ENCODE data around the gene PON2. TPM values are rescaled to one million over a fixed set of nuclear protein-coding genes. Genes with fewer than 3 reads are reported as not detected.
A peak's percentile ranks its signal among the peaks of the same experiment; 100 is the strongest.
"Not testable (repeated sequence)": the region's sequence is repeated elsewhere in the genome, so short reads cannot be mapped to it uniquely, and the experiment has no call there.

The PON2 gene
- polyA plus RNA-seq, 2 donors, result 19.8 to 26.2 TPM

DNA sequence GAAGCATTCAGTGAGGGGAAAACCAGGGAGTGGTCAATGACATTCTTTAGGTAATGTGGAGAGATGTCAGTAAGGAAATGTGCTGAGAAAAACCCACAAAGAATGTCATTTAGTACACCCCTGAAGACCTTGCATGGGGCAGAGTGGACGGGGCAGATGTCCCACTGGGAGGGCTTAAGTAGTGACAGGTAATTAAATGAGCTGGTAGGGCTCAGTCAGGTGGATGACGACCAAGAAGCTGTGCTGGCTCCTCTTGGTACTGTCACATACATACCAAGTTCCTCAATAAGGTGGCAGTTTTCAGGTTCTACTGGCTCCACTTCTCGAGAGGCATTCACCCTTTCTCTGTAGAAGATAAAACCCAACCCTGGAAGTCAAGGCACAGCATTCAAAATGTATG is 40.5 kb downstream of the PON2 start:
- no peaks in the 10 kb centered on the region for H3K27me3 ChIP-seq (ENCODE audit: control insufficient read depth in 1 of 2, insufficient read depth in 2 of 2, low read length in 2 of 2)
- no peak overlapping the region for H3K4me3 ChIP-seq (ENCODE audit: low read depth in 1 of 2, low read length in 2 of 2)
- no peaks in the 10 kb centered on the region for H3K9me3 ChIP-seq (ENCODE audit: control insufficient read depth in 2 of 2, insufficient read depth in 1 of 2, low read depth in 1 of 2, low read length in 1 of 2)
- H3K4me1 ChIP-seq (ENCODE audit: control insufficient read depth in 2 of 2, insufficient read depth in 2 of 2, low read length in 1 of 2), result no peaks in the 10 kb centered on the region
- WGBS, 2 donors, result 91% methylated on average over 3 of the region's 3 CpGs
- H3K27ac ChIP-seq (ENCODE audit: low read depth in 2 of 2, low read length in 1 of 2), result no peak overlapping the region
- no peaks in the 10 kb centered on the region for H3K36me3 ChIP-seq (ENCODE audit: control insufficient read depth in 2 of 2, insufficient read depth in 2 of 2, low read length in 1 of 2)

DNA sequence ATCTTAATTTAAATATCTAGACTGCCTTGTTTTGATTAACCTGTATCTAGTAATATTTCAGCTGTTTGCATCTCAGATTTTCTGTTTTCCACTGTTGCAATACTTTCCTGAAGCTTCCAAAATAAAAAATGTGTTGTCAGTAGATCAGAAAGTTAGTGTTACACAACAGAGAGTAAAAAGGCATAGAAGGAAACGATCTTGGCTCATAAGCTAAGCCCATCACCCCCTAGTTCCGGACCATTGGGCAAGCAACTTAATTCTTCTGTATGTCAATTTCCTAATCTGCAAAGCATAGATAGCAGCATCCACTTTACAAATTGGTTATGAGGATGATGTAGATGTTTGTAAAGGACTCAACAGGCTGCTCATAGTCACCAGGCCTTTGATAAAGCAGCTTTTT is 43.1 kb downstream of the PON2 start:
- H3K36me3 ChIP-seq (ENCODE audit: control insufficient read depth in 2 of 2, insufficient read depth in 2 of 2, low read length in 1 of 2), result no peaks in the 10 kb centered on the region
- 68 to 69% methylated on average over 2 of the region's 2 CpGs for WGBS, 2 donors
- no peak overlapping the region for H3K4me3 ChIP-seq (ENCODE audit: low read depth in 1 of 2, low read length in 2 of 2)
- H3K27me3 ChIP-seq (ENCODE audit: control insufficient read depth in 1 of 2, insufficient read depth in 2 of 2, low read length in 2 of 2), result no peaks in the 10 kb centered on the region
- H3K9me3 ChIP-seq (ENCODE audit: control insufficient read depth in 2 of 2, insufficient read depth in 1 of 2, low read depth in 1 of 2, low read length in 1 of 2), result no peaks in the 10 kb centered on the region
- no peak overlapping the region for H3K27ac ChIP-seq (ENCODE audit: low read depth in 2 of 2, low read length in 1 of 2)
- no peaks in the 10 kb centered on the region for H3K4me1 ChIP-seq (ENCODE audit: control insufficient read depth in 2 of 2, insufficient read depth in 2 of 2, low read length in 1 of 2)

DNA sequence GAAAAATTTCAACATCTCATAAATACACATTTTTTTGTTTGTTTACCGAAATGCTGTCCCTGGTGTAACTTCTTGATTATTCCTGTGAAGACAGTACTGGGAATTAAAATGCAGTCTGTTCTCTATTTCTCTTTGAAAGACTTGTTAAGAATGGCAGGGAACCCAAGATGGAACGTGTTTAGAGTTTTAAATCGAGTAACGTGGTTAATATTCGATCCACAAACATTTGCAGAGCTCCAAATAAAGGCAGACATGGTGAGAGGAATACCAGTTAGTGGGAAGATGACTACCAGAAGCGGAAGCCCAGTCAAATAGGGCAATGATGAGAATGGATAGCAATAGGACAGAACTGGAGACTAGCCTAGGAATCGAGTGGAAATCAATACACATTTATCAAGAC is 45.3 kb downstream of the PON2 start:
- Histone ChIP-seq H3K27ac (ENCODE audit: low read depth in 2 of 2, low read length in 1 of 2) (no peak overlapping the region), H3K36me3 (ENCODE audit: control insufficient read depth in 2 of 2, insufficient read depth in 2 of 2, low read length in 1 of 2) (no peaks in the 10 kb centered on the region), H3K27me3 (ENCODE audit: control insufficient read depth in 1 of 2, insufficient read depth in 2 of 2, low read length in 2 of 2) (no peaks in the 10 kb centered on the region), H3K9me3 (ENCODE audit: control insufficient read depth in 2 of 2, insufficient read depth in 1 of 2, low read depth in 1 of 2, low read length in 1 of 2) (no peaks in the 10 kb centered on the region), H3K4me3 (ENCODE audit: low read depth in 1 of 2, low read length in 2 of 2) (no peak overlapping the region), H3K4me1 (ENCODE audit: control insufficient read depth in 2 of 2, insufficient read depth in 2 of 2, low read length in 1 of 2) (no peaks in the 10 kb centered on the region)
- 85 to 89% methylated on average over 7 of the region's 7 CpGs for WGBS, 2 donors

DNA sequence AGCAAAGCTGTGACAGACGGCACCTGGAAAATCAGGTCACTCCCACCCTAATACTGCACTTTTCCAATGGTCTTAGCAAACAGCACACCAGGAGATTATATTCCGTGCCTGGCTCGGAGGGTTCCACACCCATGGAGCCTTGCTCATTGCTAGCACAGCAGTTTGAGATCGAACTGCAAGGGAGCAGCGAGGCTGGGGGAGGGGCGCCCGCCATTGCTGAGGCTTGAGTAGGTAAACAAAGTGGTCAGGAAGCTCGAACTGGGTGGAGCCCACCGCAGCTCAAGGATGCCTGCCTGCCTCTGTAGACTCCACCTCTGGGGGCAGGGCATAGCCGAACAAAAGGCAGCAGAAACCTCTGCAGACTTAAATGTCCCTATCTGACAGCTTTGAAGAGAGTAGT is 55.4 kb downstream of the PON2 start:
- not testable (repeated sequence) for H3K4me1 ChIP-seq (ENCODE audit: control insufficient read depth in 2 of 2, insufficient read depth in 2 of 2, low read length in 1 of 2); H3K27ac ChIP-seq (ENCODE audit: low read depth in 2 of 2, low read length in 1 of 2); H3K9me3 ChIP-seq (ENCODE audit: control insufficient read depth in 2 of 2, insufficient read depth in 1 of 2, low read depth in 1 of 2, low read length in 1 of 2); H3K27me3 ChIP-seq (ENCODE audit: control insufficient read depth in 1 of 2, insufficient read depth in 2 of 2, low read length in 2 of 2); H3K4me3 ChIP-seq (ENCODE audit: low read depth in 1 of 2, low read length in 2 of 2); H3K36me3 ChIP-seq (ENCODE audit: control insufficient read depth in 2 of 2, insufficient read depth in 2 of 2, low read length in 1 of 2)
- 91 to 97% methylated on average over 9 to 10 of the region's 10 CpGs for WGBS, 2 donors

DNA sequence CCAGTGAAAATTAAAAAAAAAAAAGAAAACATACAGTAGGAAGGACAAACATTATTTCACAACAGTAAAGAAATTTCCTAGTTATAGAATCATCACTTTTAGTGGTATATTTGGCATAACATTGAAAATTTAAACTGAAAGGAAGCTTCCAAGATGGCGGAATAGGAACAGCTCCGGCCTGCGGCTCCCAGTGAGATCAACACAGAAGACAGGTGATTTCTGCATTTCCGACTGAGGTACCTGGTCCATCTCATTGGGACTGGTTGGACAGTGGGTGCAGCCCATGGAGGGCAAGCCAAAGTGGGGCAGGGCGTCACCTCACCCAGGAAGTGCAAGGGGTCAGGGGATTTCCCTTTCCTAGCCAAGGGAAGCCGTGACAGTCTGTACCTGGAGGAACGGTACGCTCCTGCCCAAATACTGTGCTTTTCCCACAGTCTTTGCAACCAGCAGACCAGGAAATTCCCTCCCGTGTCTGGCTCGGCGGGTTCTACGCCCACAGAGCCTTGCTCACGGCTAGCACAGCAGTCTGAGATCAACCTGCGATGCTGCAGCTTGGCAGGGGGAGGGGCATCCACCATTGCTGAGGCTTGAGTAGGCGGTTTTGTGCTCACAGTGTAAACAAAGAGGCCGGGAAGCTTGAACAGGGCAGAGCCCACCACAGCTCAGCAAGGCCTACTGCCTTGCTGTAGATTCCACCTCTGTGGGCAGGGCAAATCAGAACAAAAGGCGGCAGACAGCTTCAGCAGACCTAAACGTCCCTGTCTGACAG is 58.0 kb downstream of the PON2 start:
- H3K4me3 ChIP-seq (ENCODE audit: low read depth in 1 of 2, low read length in 2 of 2), result no peak overlapping the region
- WGBS, 2 donors, result 85 to 90% methylated on average over 18 of the region's 18 CpGs
- no peak overlapping the region for H3K27ac ChIP-seq (ENCODE audit: low read depth in 2 of 2, low read length in 1 of 2)
- peaks cover 0 to 2% of the 10 kb centered on the region in 2 donors for H3K27me3 ChIP-seq (ENCODE audit: control insufficient read depth in 1 of 2, insufficient read depth in 2 of 2, low read length in 2 of 2)
- H3K36me3 ChIP-seq (ENCODE audit: control insufficient read depth in 2 of 2, insufficient read depth in 2 of 2, low read length in 1 of 2), result no peaks in the 10 kb centered on the region
- peaks cover 0 to 5% of the 10 kb centered on the region in 2 donors for H3K9me3 ChIP-seq (ENCODE audit: control insufficient read depth in 2 of 2, insufficient read depth in 1 of 2, low read depth in 1 of 2, low read length in 1 of 2)
- no peaks in the 10 kb centered on the region for H3K4me1 ChIP-seq (ENCODE audit: control insufficient read depth in 2 of 2, insufficient read depth in 2 of 2, low read length in 1 of 2)

DNA sequence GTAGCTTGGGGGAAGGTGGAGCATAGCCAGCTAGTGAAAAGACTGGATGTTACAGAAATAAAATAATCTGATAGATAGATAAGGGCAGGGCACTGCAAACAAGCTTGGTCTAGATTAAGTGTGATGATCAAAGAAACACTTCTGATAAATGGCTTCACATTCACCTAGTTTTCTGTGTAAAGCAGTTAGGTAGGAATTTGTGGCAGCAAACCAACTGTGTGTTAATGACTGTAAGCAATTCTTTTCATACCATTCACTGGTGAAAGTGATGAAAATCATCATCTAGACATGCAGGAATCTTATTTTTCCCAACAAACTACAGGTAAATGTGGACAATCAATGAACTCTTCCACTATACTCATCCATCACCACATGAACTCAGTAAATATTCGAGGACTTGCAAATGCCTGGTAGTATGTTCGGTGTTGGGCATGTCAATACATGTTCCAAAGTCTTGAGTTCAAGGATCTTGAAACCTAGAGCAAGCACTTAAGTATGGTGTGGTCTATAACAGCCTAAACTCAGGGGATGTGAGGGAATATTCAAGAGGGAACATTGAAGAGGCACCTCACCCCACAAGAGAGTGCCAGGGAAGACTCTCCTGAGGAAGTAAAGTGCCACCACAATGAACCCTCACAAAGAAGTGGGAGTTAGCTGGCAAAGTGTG is 59.1 kb downstream of the PON2 start:
- Histone ChIP-seq H3K4me1 (ENCODE audit: control insufficient read depth in 2 of 2, insufficient read depth in 2 of 2, low read length in 1 of 2) (no peaks in the 10 kb centered on the region), H3K27me3 (ENCODE audit: control insufficient read depth in 1 of 2, insufficient read depth in 2 of 2, low read length in 2 of 2) (peaks cover 0 to 2% of the 10 kb centered on the region in 2 donors), H3K36me3 (ENCODE audit: control insufficient read depth in 2 of 2, insufficient read depth in 2 of 2, low read length in 1 of 2) (no peaks in the 10 kb centered on the region), H3K27ac (ENCODE audit: low read depth in 2 of 2, low read length in 1 of 2) (no peak overlapping the region), H3K4me3 (ENCODE audit: low read depth in 1 of 2, low read length in 2 of 2) (no peak overlapping the region), H3K9me3 (ENCODE audit: control insufficient read depth in 2 of 2, insufficient read depth in 1 of 2, low read depth in 1 of 2, low read length in 1 of 2) (peaks cover 0 to 5% of the 10 kb centered on the region in 2 donors)
- 64 to 66% methylated on average over 2 of the region's 2 CpGs for WGBS, 2 donors

DNA sequence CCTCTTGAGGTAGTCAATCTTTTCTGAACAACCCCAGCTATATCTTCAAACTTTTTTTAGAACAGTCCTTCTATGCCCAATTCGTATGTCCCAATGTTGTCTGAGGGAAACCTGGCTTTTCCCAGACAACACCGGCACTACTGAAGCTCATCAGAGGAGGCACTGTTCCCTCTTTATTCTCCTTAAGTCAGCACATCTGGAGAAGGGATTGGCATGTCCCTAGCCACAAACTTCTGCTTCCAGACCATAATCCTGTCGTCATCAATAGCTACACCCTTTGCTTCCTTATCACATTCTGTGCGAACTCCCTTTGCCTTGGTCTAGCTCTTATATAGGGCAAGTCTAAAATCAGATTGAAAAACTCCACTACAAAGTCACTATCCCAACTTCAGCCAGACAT is 61.5 kb downstream of the PON2 start:
- no peak overlapping the region for H3K27ac ChIP-seq (ENCODE audit: low read depth in 2 of 2, low read length in 1 of 2)
- H3K4me3 ChIP-seq (ENCODE audit: low read depth in 1 of 2, low read length in 2 of 2), result no peak overlapping the region
- H3K9me3 ChIP-seq (ENCODE audit: control insufficient read depth in 2 of 2, insufficient read depth in 1 of 2, low read depth in 1 of 2, low read length in 1 of 2), result no peaks in the 10 kb centered on the region
- H3K4me1 ChIP-seq (ENCODE audit: control insufficient read depth in 2 of 2, insufficient read depth in 2 of 2, low read length in 1 of 2), result no peaks in the 10 kb centered on the region
- no peaks in the 10 kb centered on the region for H3K36me3 ChIP-seq (ENCODE audit: control insufficient read depth in 2 of 2, insufficient read depth in 2 of 2, low read length in 1 of 2)
- peaks cover 0 to 2% of the 10 kb centered on the region in 2 donors for H3K27me3 ChIP-seq (ENCODE audit: control insufficient read depth in 1 of 2, insufficient read depth in 2 of 2, low read length in 2 of 2)
- 86 to 91% methylated on average over 4 of the region's 4 CpGs for WGBS, 2 donors

DNA sequence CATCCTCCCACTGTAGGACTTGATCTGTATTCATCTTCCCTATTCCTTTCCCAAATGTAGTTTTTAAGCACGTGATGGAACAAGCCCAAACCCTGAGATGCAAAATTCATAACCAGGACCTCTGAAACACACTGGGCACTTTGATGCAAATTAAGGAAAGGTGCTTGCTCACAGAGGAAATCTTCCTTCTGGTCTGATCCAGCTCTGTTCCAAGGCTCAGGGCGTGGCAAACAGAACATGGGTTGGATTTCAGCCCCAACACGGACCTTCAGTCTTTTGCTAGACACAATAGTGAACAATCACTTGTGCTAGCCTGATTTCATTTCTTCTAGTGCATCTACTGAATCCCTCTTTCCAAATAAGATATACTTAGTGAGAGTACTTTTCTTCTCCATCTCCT is 66.6 kb downstream of the PON2 start:
- H3K27me3 ChIP-seq (ENCODE audit: control insufficient read depth in 1 of 2, insufficient read depth in 2 of 2, low read length in 2 of 2), result peaks cover 0 to 3% of the 10 kb centered on the region in 2 donors
- no peak overlapping the region for H3K4me3 ChIP-seq (ENCODE audit: low read depth in 1 of 2, low read length in 2 of 2)
- H3K36me3 ChIP-seq (ENCODE audit: control insufficient read depth in 2 of 2, insufficient read depth in 2 of 2, low read length in 1 of 2), result no peaks in the 10 kb centered on the region
- H3K9me3 ChIP-seq (ENCODE audit: control insufficient read depth in 2 of 2, insufficient read depth in 1 of 2, low read depth in 1 of 2, low read length in 1 of 2), result no peaks in the 10 kb centered on the region
- 72 to 87% methylated on average over 3 of the region's 3 CpGs for WGBS, 2 donors
- H3K27ac ChIP-seq (ENCODE audit: low read depth in 2 of 2, low read length in 1 of 2), result peak overlapping the region in 1 of 2 donors; percentile 42
- peaks cover 0 to 2% of the 10 kb centered on the region in 2 donors for H3K4me1 ChIP-seq (ENCODE audit: control insufficient read depth in 2 of 2, insufficient read depth in 2 of 2, low read length in 1 of 2)

DNA sequence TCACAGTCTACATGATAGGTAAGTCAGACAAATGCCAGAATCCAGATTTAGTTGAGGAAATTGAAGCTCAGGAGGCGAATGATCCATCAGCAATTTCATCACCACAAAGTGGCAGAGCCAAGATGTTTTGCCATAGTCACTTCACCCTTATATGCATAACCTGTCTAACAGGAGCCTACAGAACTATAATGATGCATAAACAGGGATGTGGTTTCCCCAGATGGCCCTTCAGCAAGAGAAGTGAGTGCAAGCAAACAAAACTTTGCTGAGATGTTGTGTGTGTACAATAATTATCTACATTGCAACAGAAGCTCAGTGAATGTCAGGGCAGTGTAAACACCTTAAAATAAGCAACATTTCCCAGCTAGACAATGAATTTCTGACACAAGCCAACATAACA is 67.2 kb downstream of the PON2 start:
- WGBS, 2 donors, result 57 to 59% methylated on average over 1 of the region's 1 CpG
- Histone ChIP-seq H3K9me3 (ENCODE audit: control insufficient read depth in 2 of 2, insufficient read depth in 1 of 2, low read depth in 1 of 2, low read length in 1 of 2) (no peaks in the 10 kb centered on the region), H3K36me3 (ENCODE audit: control insufficient read depth in 2 of 2, insufficient read depth in 2 of 2, low read length in 1 of 2) (no peaks in the 10 kb centered on the region), H3K4me1 (ENCODE audit: control insufficient read depth in 2 of 2, insufficient read depth in 2 of 2, low read length in 1 of 2) (peaks cover 0 to 2% of the 10 kb centered on the region in 2 donors), H3K27ac (ENCODE audit: low read depth in 2 of 2, low read length in 1 of 2) (no peak overlapping the region), H3K27me3 (ENCODE audit: control insufficient read depth in 1 of 2, insufficient read depth in 2 of 2, low read length in 2 of 2) (peaks cover 0 to 3% of the 10 kb centered on the region in 2 donors), H3K4me3 (ENCODE audit: low read depth in 1 of 2, low read length in 2 of 2) (no peak overlapping the region)

DNA sequence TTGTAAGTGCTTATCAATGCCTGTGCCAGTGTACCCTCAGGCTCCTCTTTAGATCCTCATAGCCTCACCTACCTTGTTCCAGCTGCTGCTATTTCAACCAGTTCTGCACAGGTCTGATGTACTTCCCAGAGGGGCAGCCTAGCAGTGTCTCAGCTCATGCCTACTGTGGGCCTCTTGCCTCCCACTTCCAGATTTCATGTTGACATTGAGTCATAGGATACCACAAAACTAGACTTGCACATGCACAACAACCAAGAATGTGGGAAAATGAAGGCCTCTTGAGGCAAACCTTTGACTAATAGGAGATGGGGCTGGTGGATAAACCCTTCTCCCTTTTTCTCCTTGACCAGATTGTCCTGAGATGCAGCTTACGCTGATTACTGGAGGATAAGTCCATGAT is 69.7 kb downstream of the PON2 start:
- peaks cover 0 to 3% of the 10 kb centered on the region in 2 donors for H3K27me3 ChIP-seq (ENCODE audit: control insufficient read depth in 1 of 2, insufficient read depth in 2 of 2, low read length in 2 of 2)
- peaks cover 0 to 2% of the 10 kb centered on the region in 2 donors for H3K4me1 ChIP-seq (ENCODE audit: control insufficient read depth in 2 of 2, insufficient read depth in 2 of 2, low read length in 1 of 2)
- no peak overlapping the region for H3K4me3 ChIP-seq (ENCODE audit: low read depth in 1 of 2, low read length in 2 of 2)
- WGBS, 2 donors, result 94 to 98% methylated on average over 1 of the region's 1 CpG
- H3K9me3 ChIP-seq (ENCODE audit: control insufficient read depth in 2 of 2, insufficient read depth in 1 of 2, low read depth in 1 of 2, low read length in 1 of 2), result no peaks in the 10 kb centered on the region
- no peaks in the 10 kb centered on the region for H3K36me3 ChIP-seq (ENCODE audit: control insufficient read depth in 2 of 2, insufficient read depth in 2 of 2, low read length in 1 of 2)
- H3K27ac ChIP-seq (ENCODE audit: low read depth in 2 of 2, low read length in 1 of 2), result no peak overlapping the region
